Neural cell (in vitro differentiated cells): ENCODE data around the gene LPIN2.

ENCODE experiments used
- EP300 ChIP-seq: fragments of 450-650 bp; conservative IDR thresholded peaks from 2 replicates; pipeline ENCODE4 v1.6.1; 2014; ENCODE audit warnings: antibody characterized with exemption, mild to moderate bottlenecking, moderate library complexity; ENCODE audit not compliant: poor library complexity, severe bottlenecking
- EZH2 ChIP-seq: fragments of 200-600, 300-800 bp; shearing (Covaris generic), sonication (generic); IDR thresholded peaks from 2 replicates; pipeline ENCODE4 v1.6.1; 2014; ENCODE audit warnings: antibody characterized with exemption, low read length, borderline replicate concordance, mild to moderate bottlenecking; ENCODE audit not compliant: insufficient read depth, poor library complexity, severe bottlenecking
- MXI1 ChIP-seq: fragments of 450-650 bp; conservative IDR thresholded peaks from 2 replicates; pipeline ENCODE4 v1.6.1; 2014; ENCODE audit warnings: antibody characterized with exemption, mild to moderate bottlenecking; ENCODE audit not compliant: poor library complexity, severe bottlenecking
- POLR2AphosphoS5 ChIP-seq: IDR thresholded peaks from 2 replicates; pipeline ENCODE4 v1.6.1; 2012
- REST ChIP-seq: IDR thresholded peaks from 2 replicates; pipeline ENCODE4 v1.6.1; 2012; ENCODE audit warnings: borderline replicate concordance
- TF ChIP-seq, protein P1 (sequence below): fragments of 450-650 bp; IDR thresholded peaks from 2 replicates; pipeline ENCODE4 v1.5.1; 2014; ENCODE audit warnings: antibody characterized with exemption, mild to moderate bottlenecking, moderate library complexity; ENCODE audit not compliant: poor library complexity, severe bottlenecking

DNA sequence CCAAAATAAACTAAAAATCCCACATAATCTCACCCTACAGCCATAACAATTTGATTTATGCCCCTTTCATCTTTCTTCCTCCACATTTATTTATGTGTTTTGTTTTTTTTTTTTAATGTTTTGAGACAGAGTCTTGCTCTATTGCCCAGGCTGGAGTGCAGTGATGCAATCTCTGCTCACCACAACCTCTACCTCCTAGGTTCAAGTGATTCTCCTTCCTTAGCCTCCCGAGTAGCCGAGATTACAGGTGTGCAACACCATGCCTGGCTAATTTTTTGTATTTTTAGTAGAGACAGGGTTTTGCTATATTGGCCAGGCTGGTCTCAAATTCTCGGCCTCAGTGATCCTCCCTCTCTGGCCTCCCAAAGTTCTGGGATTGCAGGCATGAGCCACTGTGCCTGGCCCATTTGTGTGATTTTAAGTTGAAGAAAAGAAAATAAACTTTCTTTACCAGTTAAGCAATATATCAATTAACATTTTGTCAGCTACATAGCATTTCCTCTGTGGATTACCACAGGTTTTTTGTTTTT is 35.9 kb upstream of the LPIN2 start:
- TF ChIP-seq EP300 (no peak), POLR2AphosphoS5 (no peak), MXI1 (no peak), EZH2 (no peak), REST (no peak)
- TF ChIP-seq, protein P1, sequence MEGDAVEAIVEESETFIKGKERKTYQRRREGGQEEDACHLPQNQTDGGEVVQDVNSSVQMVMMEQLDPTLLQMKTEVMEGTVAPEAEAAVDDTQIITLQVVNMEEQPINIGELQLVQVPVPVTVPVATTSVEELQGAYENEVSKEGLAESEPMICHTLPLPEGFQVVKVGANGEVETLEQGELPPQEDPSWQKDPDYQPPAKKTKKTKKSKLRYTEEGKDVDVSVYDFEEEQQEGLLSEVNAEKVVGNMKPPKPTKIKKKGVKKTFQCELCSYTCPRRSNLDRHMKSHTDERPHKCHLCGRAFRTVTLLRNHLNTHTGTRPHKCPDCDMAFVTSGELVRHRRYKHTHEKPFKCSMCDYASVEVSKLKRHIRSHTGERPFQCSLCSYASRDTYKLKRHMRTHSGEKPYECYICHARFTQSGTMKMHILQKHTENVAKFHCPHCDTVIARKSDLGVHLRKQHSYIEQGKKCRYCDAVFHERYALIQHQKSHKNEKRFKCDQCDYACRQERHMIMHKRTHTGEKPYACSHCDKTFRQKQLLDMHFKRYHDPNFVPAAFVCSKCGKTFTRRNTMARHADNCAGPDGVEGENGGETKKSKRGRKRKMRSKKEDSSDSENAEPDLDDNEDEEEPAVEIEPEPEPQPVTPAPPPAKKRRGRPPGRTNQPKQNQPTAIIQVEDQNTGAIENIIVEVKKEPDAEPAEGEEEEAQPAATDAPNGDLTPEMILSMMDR: no peak
